Measurements from ENCODE around the gene MCM3AP. TPM values are rescaled to one million over a fixed set of nuclear protein-coding genes. Genes with fewer than 3 reads are reported as not detected.
A peak's percentile ranks its signal among the peaks of the same experiment; 100 is the strongest.

The MCM3AP gene
- total RNA-seq (2014; rRNA removed; shearing (Covaris generic)): 56.1 and 64.1 TPM in 2 replicates
- polyA plus RNA-seq (2016; fragmentation: Nextera tagmentation; extraction: Ambion mirVana): 30.9 and 32.7 TPM in 2 replicates

GRCh38 chr21:46285206-46285661 is at the start of gene MCM3AP:
TSS of gene MCM3AP (minus strand) at chr21:46285611. CDS start at chr21:46285286, 325 bp downstream.
- DNase-seq: no peak
- Histone ChIP-seq H3K4me3 (peak within 1 kb of the TSS; percentile 90), H3K27me3 (replicated peaks; ENCODE audit: insufficient read depth) (no peaks in the 10 kb centered on the region), H3K9ac (peak within 1 kb of the TSS; percentile 88), H3K79me2 (ENCODE audit: insufficient read depth) (peaks cover 85% of the 10 kb centered on the region), H3K4me2 (ENCODE audit: unreplicated experiment) (peak within 1 kb of the TSS; percentile 95), H3K36me3 (ENCODE audit: low read depth) (peaks cover 10% of the 10 kb centered on the region; the same call in 1 of the 2 replicates), H3F3A (ENCODE audit: insufficient read depth) (peaks cover 25% of the 10 kb centered on the region), H2AFZ (peak within 1 kb of the TSS; percentile 96), H3K4me1 (ENCODE audit: insufficient read depth) (peaks cover 37% of the 10 kb centered on the region), H3K27ac (peak within 1 kb of the TSS; percentile 76), H3K9me3 (ENCODE audit: low read depth) (no peaks in the 10 kb centered on the region), H3K9me2 (ENCODE audit: insufficient read depth) (no peaks in the 10 kb centered on the region), H4K20me1 (ENCODE audit: insufficient read depth) (no peaks in the 10 kb centered on the region)
- in situ Hi-C loops (cut with MboI): no loop called here
- WGBS, 2 experiments (ENCODE audit: low coverage in 1 of 2, low lambda C conversion rate in 2 of 2, missing lambda C conversion rate in 2 of 2): 21 to 28% methylated on average over 6 of the region's 6 CpGs
- TF ChIP-seq EZH2 (IDR thresholded peaks at IDR 0.05; ENCODE audit: insufficient read depth, poor library complexity, severe bottlenecking) (no peak), EZH2phosphoT487 (IDR thresholded peaks at IDR 0.05; ENCODE audit: insufficient read depth, low read depth) (no peak)

- H3K36me3 ChIP-seq (ENCODE audit: low read depth): peaks cover 36% of the 10 kb centered on the region
- no peak for TF ChIP-seq EZH2 (IDR thresholded peaks at IDR 0.05; ENCODE audit: insufficient read depth, poor library complexity, severe bottlenecking)
- TF ChIP-seq EZH2phosphoT487 (IDR thresholded peaks at IDR 0.05; ENCODE audit: insufficient read depth, low read depth): no peak
- no peak overlapping the region for H3K4me2 ChIP-seq (ENCODE audit: unreplicated experiment)
- no peak overlapping the region for H2AFZ ChIP-seq
- peaks cover 16% of the 10 kb centered on the region; the same call in 1 of the 2 replicates for H3F3A ChIP-seq (ENCODE audit: insufficient read depth)
- no peak overlapping the region for H3K9ac ChIP-seq
- in situ Hi-C loops (cut with MboI): no loop called here
- DNase-seq: no peak
- no peak overlapping the region for H3K27ac ChIP-seq
- no peak overlapping the region for H3K4me3 ChIP-seq
- H3K79me2 ChIP-seq (ENCODE audit: insufficient read depth): peaks cover 88% of the 10 kb centered on the region
- H3K9me2 ChIP-seq (ENCODE audit: insufficient read depth): no peaks in the 10 kb centered on the region
- H3K27me3 ChIP-seq (replicated peaks; ENCODE audit: insufficient read depth): no peaks in the 10 kb centered on the region
- WGBS, 2 experiments (ENCODE audit: low coverage in 1 of 2, low lambda C conversion rate in 2 of 2, missing lambda C conversion rate in 2 of 2): 94% methylated on average over 12 of the region's 12 CpGs
- H3K9me3 ChIP-seq (ENCODE audit: low read depth): no peaks in the 10 kb centered on the region
- no peaks in the 10 kb centered on the region for H4K20me1 ChIP-seq (ENCODE audit: insufficient read depth)
- H3K4me1 ChIP-seq (ENCODE audit: insufficient read depth): peaks cover 16% of the 10 kb centered on the region
Observed at GRCh38 chr21:46334351-46335140, 49.1 kb upstream of the MCM3AP start.

- H3K36me3 ChIP-seq (ENCODE audit: low read depth): peaks cover 24% of the 10 kb centered on the region
- no peaks in the 10 kb centered on the region for H4K20me1 ChIP-seq (ENCODE audit: insufficient read depth)
- H3K9me2 ChIP-seq (ENCODE audit: insufficient read depth): no peaks in the 10 kb centered on the region
- H3K27me3 ChIP-seq (replicated peaks; ENCODE audit: insufficient read depth): no peaks in the 10 kb centered on the region
- H3K4me3 ChIP-seq: no peak overlapping the region
- peaks cover 87% of the 10 kb centered on the region for H3K79me2 ChIP-seq (ENCODE audit: insufficient read depth)
- 92 to 98% methylated on average over 2 of the region's 2 CpGs for WGBS, 2 experiments (ENCODE audit: low coverage in 1 of 2, low lambda C conversion rate in 2 of 2, missing lambda C conversion rate in 2 of 2)
- H3K4me1 ChIP-seq (ENCODE audit: insufficient read depth): peaks cover 26% of the 10 kb centered on the region
- H3K4me2 ChIP-seq (ENCODE audit: unreplicated experiment): no peak overlapping the region
- H2AFZ ChIP-seq: no peak overlapping the region
- H3K9ac ChIP-seq: no peak overlapping the region
- H3F3A ChIP-seq (ENCODE audit: insufficient read depth): peaks cover 29% of the 10 kb centered on the region
- in situ Hi-C loops (cut with MboI): no loop called here
- DNase-seq: no peak
- H3K27ac ChIP-seq: no peak overlapping the region
- TF ChIP-seq EZH2phosphoT487 (IDR thresholded peaks at IDR 0.05; ENCODE audit: insufficient read depth, low read depth) (no peak), EZH2 (IDR thresholded peaks at IDR 0.05; ENCODE audit: insufficient read depth, poor library complexity, severe bottlenecking) (no peak)
- H3K9me3 ChIP-seq (ENCODE audit: low read depth): no peaks in the 10 kb centered on the region
Observed at GRCh38 chr21:46329796-46330195, 44.4 kb upstream of the MCM3AP start.

- no peak for DNase-seq
- H3K36me3 ChIP-seq (ENCODE audit: low read depth): peaks cover 22% of the 10 kb centered on the region
- in situ Hi-C loops (cut with MboI): no loop called here
Observed at GRCh38 chr21:46328151-46328550, 42.7 kb upstream of the MCM3AP start.

More at GRCh38 chr21:46328151-46328550, 42.7 kb upstream of the MCM3AP start:
- Histone ChIP-seq H3K4me3 (no peak overlapping the region), H3K9ac (no peak overlapping the region), H3K9me2 (ENCODE audit: insufficient read depth) (no peaks in the 10 kb centered on the region), H3F3A (ENCODE audit: insufficient read depth) (peaks cover 25% of the 10 kb centered on the region), H3K27me3 (replicated peaks; ENCODE audit: insufficient read depth) (no peaks in the 10 kb centered on the region), H3K27ac (no peak overlapping the region), H3K4me1 (ENCODE audit: insufficient read depth) (peaks cover 24% of the 10 kb centered on the region), H3K79me2 (ENCODE audit: insufficient read depth) (peaks cover 76% of the 10 kb centered on the region), H2AFZ (no peak overlapping the region), H4K20me1 (ENCODE audit: insufficient read depth) (no peaks in the 10 kb centered on the region), H3K9me3 (ENCODE audit: low read depth) (no peaks in the 10 kb centered on the region), H3K4me2 (ENCODE audit: unreplicated experiment) (no peak overlapping the region)
- no peak for TF ChIP-seq EZH2phosphoT487 (IDR thresholded peaks at IDR 0.05; ENCODE audit: insufficient read depth, low read depth)
- TF ChIP-seq EZH2 (IDR thresholded peaks at IDR 0.05; ENCODE audit: insufficient read depth, poor library complexity, severe bottlenecking): no peak
- 77 to 80% methylated on average over 5 of the region's 5 CpGs for WGBS, 2 experiments (ENCODE audit: low coverage in 1 of 2, low lambda C conversion rate in 2 of 2, missing lambda C conversion rate in 2 of 2)
